Neural cell (in vitro differentiated cells): ENCODE measurements around the gene NR1H3. TPM values are rescaled to one million over a fixed set of nuclear protein-coding genes. Genes with fewer than 3 reads are reported as not detected.

Experiments
- H2AFZ ChIP-seq: fragments of 200-600, 300-800 bp; sonication (generic), shearing (Covaris generic); 2 replicates; pipeline ENCODE4 v1.6.0; 2014; ENCODE audit warnings: low read depth, mild to moderate bottlenecking, antibody characterized with exemption, low read length, moderate library complexity
- H3F3A ChIP-seq: fragments of 200-600 bp; shearing (Covaris generic); 2 replicates; pipeline ENCODE4 v1.6.1; 2016; ENCODE audit warnings: mild to moderate bottlenecking, moderate library complexity, mixed read lengths, antibody characterized with exemption, low read length; ENCODE audit not compliant: insufficient read depth, poor library complexity, severe bottlenecking
- H3K27ac ChIP-seq: fragments of 200-600, 300-800 bp; sonication (generic), shearing (Covaris generic); 2 replicates; pipeline ENCODE4 v1.5.1; 2014; ENCODE audit warnings: mild to moderate bottlenecking, low read length, moderate library complexity
- H3K27me3 ChIP-seq: fragments of 300-800, 200-600 bp; sonication (generic), shearing (Covaris generic); 2 replicates; pipeline ENCODE4 v1.6.0; 2014; ENCODE audit warnings: mild to moderate bottlenecking, low read depth, low read length, moderate library complexity; ENCODE audit not compliant: insufficient read depth
- H3K36me3 ChIP-seq: fragments of 300-800, 200-600 bp; sonication (generic), shearing (Covaris generic); 2 replicates; pipeline ENCODE4 v1.5.1; 2014; ENCODE audit warnings: mild to moderate bottlenecking, antibody characterized with exemption, low read length, moderate library complexity; ENCODE audit not compliant: insufficient read depth
- H3K4me2 ChIP-seq: fragments of 300-800, 200-600 bp; sonication (generic), shearing (Covaris generic); 2 replicates; pipeline ENCODE4 v1.6.0; 2014; ENCODE audit warnings: mild to moderate bottlenecking, low read length
- H3K4me3 ChIP-seq: fragments of 300-800, 200-600 bp; sonication (generic), shearing (Covaris generic); 2 replicates; pipeline ENCODE4 v1.5.1; 2014; ENCODE audit warnings: mild to moderate bottlenecking, low read length, moderate library complexity
- H3K79me2 ChIP-seq: fragments of 200-600 bp; shearing (Covaris generic); replicated peaks from 2 replicates; pipeline ENCODE4 v1.6.0; 2014; ENCODE audit warnings: mild to moderate bottlenecking, low read length, moderate library complexity; ENCODE audit not compliant: insufficient read depth
- H3K9ac ChIP-seq: fragments of 300-800, 200-600 bp; sonication (generic), shearing (Covaris generic); 2 replicates; pipeline ENCODE4 v1.6.1; 2016; ENCODE audit warnings: mild to moderate bottlenecking, low read length, mixed read lengths
- H3K9me2 ChIP-seq: fragments of 200-600 bp; shearing (Covaris generic); 2 replicates; pipeline ENCODE4 v1.6.1; 2016; ENCODE audit warnings: mild to moderate bottlenecking, low read length, mixed read lengths; ENCODE audit not compliant: insufficient read depth
- H3K9me3 ChIP-seq: fragments of 200-600, 300-800 bp; sonication (generic), shearing (Covaris generic); 2 replicates; pipeline ENCODE4 v1.6.1; 2016; ENCODE audit warnings: mild to moderate bottlenecking, mixed run types, low read length, moderate library complexity, mixed read lengths
- H4K20me1 ChIP-seq: fragments of 200-600 bp; shearing (Covaris generic); 2 replicates; pipeline ENCODE4 v1.6.1; 2016; ENCODE audit warnings: mild to moderate bottlenecking, mixed run types; ENCODE audit not compliant: insufficient read depth
- EP300 ChIP-seq: fragments of 450-650 bp; conservative IDR thresholded peaks from 2 replicates; pipeline ENCODE4 v1.6.1; 2014; ENCODE audit warnings: antibody characterized with exemption, mild to moderate bottlenecking, moderate library complexity; ENCODE audit not compliant: poor library complexity, severe bottlenecking
- EZH2 ChIP-seq: fragments of 200-600, 300-800 bp; shearing (Covaris generic), sonication (generic); IDR thresholded peaks from 2 replicates; pipeline ENCODE4 v1.6.1; 2014; ENCODE audit warnings: antibody characterized with exemption, low read length, borderline replicate concordance, mild to moderate bottlenecking; ENCODE audit not compliant: insufficient read depth, poor library complexity, severe bottlenecking
- MXI1 ChIP-seq: fragments of 450-650 bp; conservative IDR thresholded peaks from 2 replicates; pipeline ENCODE4 v1.6.1; 2014; ENCODE audit warnings: antibody characterized with exemption, mild to moderate bottlenecking; ENCODE audit not compliant: poor library complexity, severe bottlenecking
- POLR2AphosphoS5 ChIP-seq: IDR thresholded peaks from 2 replicates; pipeline ENCODE4 v1.6.1; 2012
- RAD21 ChIP-seq: fragments of 450-650 bp; conservative IDR thresholded peaks from 2 replicates; pipeline ENCODE4 v1.6.1; 2014; ENCODE audit warnings: antibody characterized with exemption, mild to moderate bottlenecking, moderate library complexity
- SMC3 ChIP-seq: fragments of 450-650 bp; conservative IDR thresholded peaks from 2 replicates; pipeline ENCODE4 v1.6.1; 2014; ENCODE audit warnings: antibody characterized with exemption, mild to moderate bottlenecking, moderate library complexity; ENCODE audit not compliant: poor library complexity
- TAF1 ChIP-seq: IDR thresholded peaks from 2 replicates; pipeline ENCODE4 v1.6.1; 2012; ENCODE audit warnings: low read depth
- polyA plus RNA-seq: library from polyadenylated mRNA; depleted of rRNA; stranded (reverse); fragments of >200 nt; gene quantifications from 2 replicates; pipeline ENCODE4 v1.2.3, GENCODE V29; 2014
- TF ChIP-seq, protein P1 (sequence below): IDR thresholded peaks from 2 replicates; pipeline ENCODE4 v1.6.1; 2012; ENCODE audit warnings: borderline replicate concordance
- TF ChIP-seq, protein P2 (sequence below): fragments of 450-650 bp; IDR thresholded peaks from 2 replicates; pipeline ENCODE4 v1.5.1; 2014; ENCODE audit warnings: antibody characterized with exemption, mild to moderate bottlenecking, moderate library complexity; ENCODE audit not compliant: poor library complexity, severe bottlenecking

The NR1H3 gene
- polyA plus RNA-seq, 1 donor from 2014 or later, result 7.7 TPM

DNA sequence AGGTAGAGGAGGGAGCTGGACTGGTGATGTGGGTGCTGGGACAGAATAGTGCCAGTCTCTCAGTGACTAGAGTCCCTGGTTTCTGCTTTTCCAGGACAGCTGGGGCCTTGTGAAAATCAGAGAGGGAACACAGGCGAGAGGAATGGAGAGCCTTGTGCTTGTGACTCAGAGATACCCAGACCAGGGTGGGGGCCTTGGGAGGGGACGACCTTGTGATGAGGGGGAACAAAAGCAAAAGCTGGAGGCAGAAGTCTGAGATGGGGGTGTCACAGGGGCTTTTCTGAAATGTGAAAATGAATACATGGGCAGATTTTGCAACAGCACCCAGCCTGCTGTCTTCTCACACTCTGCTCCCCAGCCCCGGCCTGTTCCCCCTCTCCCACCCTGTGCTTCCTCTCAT, 3.4 kb upstream of the NR1H3 start:
- no peak overlapping the region for H3K9ac ChIP-seq
- no peaks in the 10 kb centered on the region for H3K9me2 ChIP-seq
- H3K79me2 ChIP-seq, result peaks cover 2% of the 10 kb centered on the region
- no peak overlapping the region for H3K27ac ChIP-seq
- no peaks in the 10 kb centered on the region for H4K20me1 ChIP-seq
- H2AFZ ChIP-seq, result no peak overlapping the region
- H3K27me3 ChIP-seq, result no peaks in the 10 kb centered on the region
- no peaks in the 10 kb centered on the region for H3F3A ChIP-seq
- no peaks in the 10 kb centered on the region for H3K9me3 ChIP-seq
- H3K36me3 ChIP-seq, result no peaks in the 10 kb centered on the region
- H3K4me3 ChIP-seq, result no peak overlapping the region
- TF ChIP-seq EZH2 (no peak), TAF1 (no peak), MXI1 (no peak), EP300 (no peak), SMC3 (no peak), POLR2AphosphoS5 (no peak), RAD21 (no peak)
- TF ChIP-seq, protein P1, sequence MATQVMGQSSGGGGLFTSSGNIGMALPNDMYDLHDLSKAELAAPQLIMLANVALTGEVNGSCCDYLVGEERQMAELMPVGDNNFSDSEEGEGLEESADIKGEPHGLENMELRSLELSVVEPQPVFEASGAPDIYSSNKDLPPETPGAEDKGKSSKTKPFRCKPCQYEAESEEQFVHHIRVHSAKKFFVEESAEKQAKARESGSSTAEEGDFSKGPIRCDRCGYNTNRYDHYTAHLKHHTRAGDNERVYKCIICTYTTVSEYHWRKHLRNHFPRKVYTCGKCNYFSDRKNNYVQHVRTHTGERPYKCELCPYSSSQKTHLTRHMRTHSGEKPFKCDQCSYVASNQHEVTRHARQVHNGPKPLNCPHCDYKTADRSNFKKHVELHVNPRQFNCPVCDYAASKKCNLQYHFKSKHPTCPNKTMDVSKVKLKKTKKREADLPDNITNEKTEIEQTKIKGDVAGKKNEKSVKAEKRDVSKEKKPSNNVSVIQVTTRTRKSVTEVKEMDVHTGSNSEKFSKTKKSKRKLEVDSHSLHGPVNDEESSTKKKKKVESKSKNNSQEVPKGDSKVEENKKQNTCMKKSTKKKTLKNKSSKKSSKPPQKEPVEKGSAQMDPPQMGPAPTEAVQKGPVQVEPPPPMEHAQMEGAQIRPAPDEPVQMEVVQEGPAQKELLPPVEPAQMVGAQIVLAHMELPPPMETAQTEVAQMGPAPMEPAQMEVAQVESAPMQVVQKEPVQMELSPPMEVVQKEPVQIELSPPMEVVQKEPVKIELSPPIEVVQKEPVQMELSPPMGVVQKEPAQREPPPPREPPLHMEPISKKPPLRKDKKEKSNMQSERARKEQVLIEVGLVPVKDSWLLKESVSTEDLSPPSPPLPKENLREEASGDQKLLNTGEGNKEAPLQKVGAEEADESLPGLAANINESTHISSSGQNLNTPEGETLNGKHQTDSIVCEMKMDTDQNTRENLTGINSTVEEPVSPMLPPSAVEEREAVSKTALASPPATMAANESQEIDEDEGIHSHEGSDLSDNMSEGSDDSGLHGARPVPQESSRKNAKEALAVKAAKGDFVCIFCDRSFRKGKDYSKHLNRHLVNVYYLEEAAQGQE, result no peak
- TF ChIP-seq, protein P2, sequence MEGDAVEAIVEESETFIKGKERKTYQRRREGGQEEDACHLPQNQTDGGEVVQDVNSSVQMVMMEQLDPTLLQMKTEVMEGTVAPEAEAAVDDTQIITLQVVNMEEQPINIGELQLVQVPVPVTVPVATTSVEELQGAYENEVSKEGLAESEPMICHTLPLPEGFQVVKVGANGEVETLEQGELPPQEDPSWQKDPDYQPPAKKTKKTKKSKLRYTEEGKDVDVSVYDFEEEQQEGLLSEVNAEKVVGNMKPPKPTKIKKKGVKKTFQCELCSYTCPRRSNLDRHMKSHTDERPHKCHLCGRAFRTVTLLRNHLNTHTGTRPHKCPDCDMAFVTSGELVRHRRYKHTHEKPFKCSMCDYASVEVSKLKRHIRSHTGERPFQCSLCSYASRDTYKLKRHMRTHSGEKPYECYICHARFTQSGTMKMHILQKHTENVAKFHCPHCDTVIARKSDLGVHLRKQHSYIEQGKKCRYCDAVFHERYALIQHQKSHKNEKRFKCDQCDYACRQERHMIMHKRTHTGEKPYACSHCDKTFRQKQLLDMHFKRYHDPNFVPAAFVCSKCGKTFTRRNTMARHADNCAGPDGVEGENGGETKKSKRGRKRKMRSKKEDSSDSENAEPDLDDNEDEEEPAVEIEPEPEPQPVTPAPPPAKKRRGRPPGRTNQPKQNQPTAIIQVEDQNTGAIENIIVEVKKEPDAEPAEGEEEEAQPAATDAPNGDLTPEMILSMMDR, result no peak
- no peak overlapping the region for H3K4me2 ChIP-seq

DNA sequence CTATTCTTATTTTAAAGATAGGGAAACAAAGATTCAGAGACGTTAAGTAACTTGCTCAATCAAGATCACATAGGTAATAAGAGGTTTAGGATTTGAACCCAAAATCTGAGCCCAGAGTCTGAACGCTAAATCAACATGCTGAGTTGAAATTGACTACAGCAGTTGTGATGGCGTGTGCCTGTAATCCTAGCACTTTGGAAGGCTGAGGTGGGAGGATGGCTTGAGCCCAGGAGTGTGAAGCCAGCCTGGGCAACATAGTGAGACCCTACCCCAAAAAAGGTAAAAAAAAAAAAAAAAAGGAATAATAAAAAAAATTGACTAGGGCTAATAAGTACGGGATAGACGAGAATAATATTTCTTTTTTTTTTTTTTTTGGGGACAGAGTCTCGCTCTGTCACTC, 1.4 kb upstream of the NR1H3 start:
- H3K4me2 ChIP-seq, result no peak overlapping the region
- H2AFZ ChIP-seq, result no peak overlapping the region
- no peaks in the 10 kb centered on the region for H3K36me3 ChIP-seq
- TF ChIP-seq RAD21, result no peak
- TF ChIP-seq, protein P2, result no peak
- no peak for TF ChIP-seq POLR2AphosphoS5
- no peak for TF ChIP-seq EP300
- TF ChIP-seq SMC3, result no peak
- TF ChIP-seq, protein P1, result no peak
- no peak for TF ChIP-seq EZH2
- no peak for TF ChIP-seq MXI1
- H3K9me3 ChIP-seq, result no peaks in the 10 kb centered on the region
- H3K9ac ChIP-seq, result no peak overlapping the region
- H3K4me3 ChIP-seq, result no peak overlapping the region
- no peaks in the 10 kb centered on the region for H3K79me2 ChIP-seq
- no peaks in the 10 kb centered on the region for H3F3A ChIP-seq
- H4K20me1 ChIP-seq, result no peaks in the 10 kb centered on the region
- H3K9me2 ChIP-seq, result no peaks in the 10 kb centered on the region
- no peak overlapping the region for H3K27ac ChIP-seq
- H3K27me3 ChIP-seq, result no peaks in the 10 kb centered on the region
